ENCODE results near the gene MFSD1.

MFSD1 gene

DNA sequence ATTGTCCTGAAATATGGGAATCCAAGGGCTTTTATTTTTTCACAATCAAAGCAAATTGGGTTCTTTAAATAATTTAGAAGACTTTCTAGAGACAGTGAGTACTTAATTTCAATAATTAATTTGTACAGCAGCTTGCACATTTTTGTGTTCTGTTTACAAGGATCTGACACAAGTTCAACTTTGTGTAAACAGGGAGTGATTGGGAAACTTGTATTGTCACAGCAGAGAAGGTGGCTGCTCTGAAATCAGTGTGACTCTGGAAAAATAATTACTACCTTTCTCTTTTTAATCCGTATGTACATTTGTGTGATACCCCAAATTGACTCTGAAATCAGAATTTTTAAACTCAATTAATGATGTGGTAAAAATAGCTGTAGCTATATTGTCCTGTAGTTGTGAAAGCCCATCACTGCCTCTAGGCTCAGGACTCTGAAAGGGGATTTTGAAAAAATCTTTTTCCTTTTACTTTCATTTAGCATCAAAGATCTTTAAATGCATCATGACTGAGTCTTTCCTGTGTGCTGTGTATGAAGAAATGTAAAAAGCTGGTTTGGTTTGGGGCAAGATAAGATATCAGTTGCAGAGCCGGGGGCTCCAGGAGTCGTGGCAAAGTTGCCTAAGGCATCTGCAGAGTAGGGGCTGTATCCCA, 45.1 kb downstream of the MFSD1 start:
- Histone ChIP-seq H3K27me3 (ENCODE audit: control insufficient read depth, insufficient read depth, low read length) (no peaks in the 10 kb centered on the region), H3K27ac (ENCODE audit: low read depth, low read length) (no peak overlapping the region), H3K9me3 (ENCODE audit: control insufficient read depth, insufficient read depth, low read depth, low read length) (no peaks in the 10 kb centered on the region), H3K4me1 (ENCODE audit: control insufficient read depth, insufficient read depth, low read length) (no peaks in the 10 kb centered on the region), H3K9ac (ENCODE audit: low read length) (no peak overlapping the region), H3K4me3 (ENCODE audit: low read depth, low read length) (no peak overlapping the region), H3K36me3 (ENCODE audit: control insufficient read depth, insufficient read depth, low read length) (no peaks in the 10 kb centered on the region)

GRCh38 chr3:158847452-158847821, 45.6 kb downstream of the MFSD1 start:
- Histone ChIP-seq H3K27ac (ENCODE audit: low read depth, low read length) (no peak overlapping the region), H3K36me3 (ENCODE audit: control insufficient read depth, insufficient read depth, low read length) (no peaks in the 10 kb centered on the region), H3K4me3 (ENCODE audit: low read depth, low read length) (no peak overlapping the region), H3K27me3 (ENCODE audit: control insufficient read depth, insufficient read depth, low read length) (no peaks in the 10 kb centered on the region), H3K4me1 (ENCODE audit: control insufficient read depth, insufficient read depth, low read length) (no peaks in the 10 kb centered on the region), H3K9me3 (ENCODE audit: control insufficient read depth, insufficient read depth, low read depth, low read length) (no peaks in the 10 kb centered on the region), H3K9ac (ENCODE audit: low read length) (no peak overlapping the region)

- H3K27ac ChIP-seq (ENCODE audit: low read depth, low read length) = no peak overlapping the region
- H3K4me1 ChIP-seq (ENCODE audit: control insufficient read depth, insufficient read depth, low read length) = no peaks in the 10 kb centered on the region
- H3K4me3 ChIP-seq (ENCODE audit: low read depth, low read length) = no peak overlapping the region
- no peak overlapping the region for H3K9ac ChIP-seq (ENCODE audit: low read length)
- no peaks in the 10 kb centered on the region for H3K36me3 ChIP-seq (ENCODE audit: control insufficient read depth, insufficient read depth, low read length)
- H3K27me3 ChIP-seq (ENCODE audit: control insufficient read depth, insufficient read depth, low read length) = no peaks in the 10 kb centered on the region
- no peaks in the 10 kb centered on the region for H3K9me3 ChIP-seq (ENCODE audit: control insufficient read depth, insufficient read depth, low read depth, low read length)
These were observed 46.0 kb downstream of the MFSD1 start for GRCh38 chr3:158847885-158848284.

DNA sequence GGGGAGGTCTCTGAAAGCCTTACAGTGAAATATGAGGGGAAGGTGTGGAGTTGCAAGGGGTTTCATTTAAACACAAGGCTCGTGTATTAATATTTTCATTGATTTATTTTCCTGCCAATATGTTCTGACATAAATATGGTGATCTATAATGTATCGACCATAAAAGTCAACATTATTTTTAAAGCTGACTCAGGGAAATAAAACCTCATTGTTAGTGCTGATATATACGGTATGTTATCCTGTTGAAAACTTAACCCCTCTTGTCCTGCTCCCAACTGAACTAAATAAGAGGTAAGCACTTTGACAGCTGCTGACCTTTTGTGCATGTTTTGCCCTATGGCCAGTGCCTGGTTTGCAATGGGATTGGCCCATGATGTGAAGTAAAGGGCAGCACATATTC, 47.9 kb downstream of the MFSD1 start:
- no peak overlapping the region for H3K4me3 ChIP-seq (ENCODE audit: low read depth, low read length)
- H3K9ac ChIP-seq (ENCODE audit: low read length) = no peak overlapping the region
- H3K4me1 ChIP-seq (ENCODE audit: control insufficient read depth, insufficient read depth, low read length) = no peaks in the 10 kb centered on the region
- H3K27me3 ChIP-seq (ENCODE audit: control insufficient read depth, insufficient read depth, low read length) = no peaks in the 10 kb centered on the region
- no peaks in the 10 kb centered on the region for H3K36me3 ChIP-seq (ENCODE audit: control insufficient read depth, insufficient read depth, low read length)
- H3K9me3 ChIP-seq (ENCODE audit: control insufficient read depth, insufficient read depth, low read depth, low read length) = no peaks in the 10 kb centered on the region
- no peak overlapping the region for H3K27ac ChIP-seq (ENCODE audit: low read depth, low read length)

DNA sequence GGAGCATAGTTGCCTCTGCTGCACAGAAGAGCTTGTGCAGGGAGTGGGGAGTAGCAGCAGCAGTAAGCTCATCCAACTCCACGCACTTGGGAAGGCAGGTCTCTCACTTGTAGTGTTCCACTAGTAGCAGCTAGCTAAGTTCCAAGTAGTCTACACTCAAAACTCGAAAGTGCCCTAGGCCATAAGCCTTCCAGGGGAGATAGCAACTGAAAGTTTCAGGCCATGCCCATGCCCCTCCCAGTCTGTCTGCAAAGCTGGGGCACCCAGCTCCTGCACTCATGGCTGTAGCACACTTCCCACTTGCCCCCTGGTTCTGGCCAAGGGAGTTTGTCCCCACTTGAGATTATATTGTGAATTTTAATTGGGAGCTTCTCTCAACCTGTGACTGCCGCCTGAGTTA, 57.5 kb downstream of the MFSD1 start:
- Histone ChIP-seq H3K9me3 (ENCODE audit: control insufficient read depth, insufficient read depth, low read depth, low read length) (no peaks in the 10 kb centered on the region; the same call in 1 of the 2 replicates), H3K27me3 (ENCODE audit: control insufficient read depth, insufficient read depth, low read length) (no peaks in the 10 kb centered on the region), H3K9ac (ENCODE audit: low read length) (no peak overlapping the region), H3K36me3 (ENCODE audit: control insufficient read depth, insufficient read depth, low read length) (no peaks in the 10 kb centered on the region), H3K4me3 (ENCODE audit: low read depth, low read length) (no peak overlapping the region), H3K4me1 (ENCODE audit: control insufficient read depth, insufficient read depth, low read length) (no peaks in the 10 kb centered on the region), H3K27ac (ENCODE audit: low read depth, low read length) (no peak overlapping the region)

- H3K36me3 ChIP-seq (ENCODE audit: control insufficient read depth, insufficient read depth, low read length) = no peaks in the 10 kb centered on the region
- no peak overlapping the region for H3K27ac ChIP-seq (ENCODE audit: low read depth, low read length)
- no peak overlapping the region for H3K9ac ChIP-seq (ENCODE audit: low read length)
- no peaks in the 10 kb centered on the region; the same call in 1 of the 2 replicates for H3K9me3 ChIP-seq (ENCODE audit: control insufficient read depth, insufficient read depth, low read depth, low read length)
- H3K4me1 ChIP-seq (ENCODE audit: control insufficient read depth, insufficient read depth, low read length) = no peaks in the 10 kb centered on the region
- no peak overlapping the region for H3K4me3 ChIP-seq (ENCODE audit: low read depth, low read length)
- no peaks in the 10 kb centered on the region for H3K27me3 ChIP-seq (ENCODE audit: control insufficient read depth, insufficient read depth, low read length)
These were observed 61.4 kb downstream of the MFSD1 start for GRCh38 chr3:158863247-158863646.

- Histone ChIP-seq H3K4me3 (ENCODE audit: low read depth, low read length) (no peak overlapping the region), H3K27ac (ENCODE audit: low read depth, low read length) (no peak overlapping the region), H3K36me3 (ENCODE audit: control insufficient read depth, insufficient read depth, low read length) (no peaks in the 10 kb centered on the region), H3K9ac (ENCODE audit: low read length) (no peak overlapping the region), H3K9me3 (ENCODE audit: control insufficient read depth, insufficient read depth, low read depth, low read length) (no peaks in the 10 kb centered on the region; the same call in 1 of the 2 replicates), H3K27me3 (ENCODE audit: control insufficient read depth, insufficient read depth, low read length) (no peaks in the 10 kb centered on the region), H3K4me1 (ENCODE audit: control insufficient read depth, insufficient read depth, low read length) (no peaks in the 10 kb centered on the region)
These were observed 62.6 kb downstream of the MFSD1 start for GRCh38 chr3:158864492-158864891.

- H3K36me3 ChIP-seq (ENCODE audit: control insufficient read depth, insufficient read depth, low read length) = no peaks in the 10 kb centered on the region
- H3K27me3 ChIP-seq (ENCODE audit: control insufficient read depth, insufficient read depth, low read length) = no peaks in the 10 kb centered on the region
- no peak overlapping the region for H3K4me3 ChIP-seq (ENCODE audit: low read depth, low read length)
- no peak overlapping the region for H3K9ac ChIP-seq (ENCODE audit: low read length)
- H3K27ac ChIP-seq (ENCODE audit: low read depth, low read length) = no peak overlapping the region
- no peaks in the 10 kb centered on the region for H3K9me3 ChIP-seq (ENCODE audit: control insufficient read depth, insufficient read depth, low read depth, low read length)
- no peaks in the 10 kb centered on the region for H3K4me1 ChIP-seq (ENCODE audit: control insufficient read depth, insufficient read depth, low read length)
These were observed 73.8 kb downstream of the MFSD1 start for GRCh38 chr3:158875700-158876099.
